Vagina (tissue), 2 donors: Measurements from ENCODE around the gene CFAP299. TPM values are rescaled to one million over a fixed set of nuclear protein-coding genes. Genes with fewer than 3 reads are reported as not detected.

Experiments
- DNase-seq, 2 donors: peaks; one replicate each; pipeline ENCODE4 v3.0.0-alpha.2; 2017; ENCODE audit errors: extremely low spot score in 2 of 2
- H3K27ac ChIP-seq: fragments of 200-600 bp; sonication (generic); one replicate; pipeline ENCODE4 v1.5.1; 2019
- H3K27me3 ChIP-seq: fragments of 200-600 bp; sonication (generic); one replicate; pipeline ENCODE4 v1.5.1; 2019
- H3K36me3 ChIP-seq, 2 donors: fragments of 200-600 bp; sonication (generic); one replicate each; pipeline ENCODE4 v1.5.1; 2017 to 2019
- H3K4me1 ChIP-seq: fragments of 200-600 bp; sonication (generic); one replicate; pipeline ENCODE4 v1.5.1; 2019
- H3K4me3 ChIP-seq, 2 donors: fragments of 200-600 bp; sonication (generic); 1 replicate in 1 of 2; 2 replicates in 1 of 2; pipeline ENCODE4 v1.5.1; 2016 to 2019
- H3K9me3 ChIP-seq: fragments of 200-600 bp; sonication (generic); one replicate; pipeline ENCODE4 v1.5.1; 2019
- CTCF ChIP-seq, 3 experiments: fragments of 450-650 bp in 2 of 3; fragments of 200-600 bp in 1 of 3; sonication (generic) in 1 of 3; IDR thresholded peaks; one replicate each; pipeline ENCODE4 v1.5.1; 2017 to 2019; ENCODE audit warnings: antibody characterized with exemption in 3 of 3, mild to moderate bottlenecking in 2 of 3, moderate library complexity in 2 of 3
- POLR2A ChIP-seq, 2 donors: fragments of 450-650 bp; IDR thresholded peaks; one replicate each; pipeline ENCODE4 v1.6.1; 2017; ENCODE audit warnings: antibody characterized with exemption in 2 of 2, mild to moderate bottlenecking in 2 of 2, moderate library complexity in 2 of 2
- POLR2AphosphoS5 ChIP-seq, 2 donors: sonication (generic); formaldehyde crosslinking; IDR thresholded peaks; one replicate each; pipeline ENCODE4 v1.9.0; 2017; ENCODE audit warnings: antibody characterized with exemption in 2 of 2, mild to moderate bottlenecking in 2 of 2, low read depth in 1 of 2; ENCODE audit not compliant: insufficient read depth in 1 of 2
- intact Hi-C: fragments of 100-400 bp; cut with DNase I; formaldehyde crosslinking; loops from one replicate; pipeline ENCODE4 v1.15.1; 2023
- total RNA-seq: library from RNA; depleted of rRNA; stranded (reverse); fragments of >200 nt; gene quantifications from one replicate; pipeline ENCODE4 v1.2.3, GENCODE V29; 2016

Gene CFAP299
- total RNA-seq, 1 donor from 2014 or later = not detected

- intact Hi-C loops = no loop called here
- Histone ChIP-seq H3K4me1 (no peaks in the 10 kb centered on the region), H3K4me3 (no peak overlapping the region), H3K27ac (no peak overlapping the region), H3K9me3 (no peaks in the 10 kb centered on the region), H3K27me3 (no peaks in the 10 kb centered on the region), H3K36me3 (no peaks in the 10 kb centered on the region)
- TF ChIP-seq POLR2AphosphoS5 (IDR thresholded peaks at IDR 0.05; ENCODE audit: insufficient read depth in 1 of 2, low read depth in 1 of 2) (no peak), CTCF (IDR thresholded peaks at IDR 0.05) (no peak), POLR2A (IDR thresholded peaks at IDR 0.05) (no peak)
- no peak for DNase-seq
Observed at GRCh38 chr4:80841587-80842281, 506.2 kb downstream of the CFAP299 start.

DNA sequence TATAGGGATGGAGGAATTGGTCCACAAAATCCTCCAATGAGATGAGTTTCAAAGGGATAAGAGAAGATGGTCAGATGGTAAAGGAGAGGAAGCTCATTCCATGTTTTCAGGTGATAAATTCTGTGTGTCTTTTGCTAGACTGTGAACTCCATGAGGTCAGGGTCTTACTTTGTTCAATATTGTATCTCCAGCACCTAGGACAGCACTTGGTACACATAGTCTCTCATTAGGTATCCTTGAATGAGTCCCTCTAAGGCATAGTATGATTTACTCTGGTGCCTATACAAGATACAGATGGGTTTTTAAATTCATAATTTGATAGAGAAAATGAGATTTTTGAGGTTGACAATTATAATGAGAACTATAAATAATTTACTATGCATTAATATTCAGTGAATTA is 510.7 kb downstream of the CFAP299 start:
- no peak for DNase-seq
- no peak overlapping the region for H3K4me3 ChIP-seq
- no peaks in the 10 kb centered on the region for H3K9me3 ChIP-seq
- no peaks in the 10 kb centered on the region for H3K4me1 ChIP-seq
- no peak overlapping the region for H3K27ac ChIP-seq
- intact Hi-C loops = no loop called here
- H3K36me3 ChIP-seq = no peaks in the 10 kb centered on the region
- TF ChIP-seq CTCF (IDR thresholded peaks at IDR 0.05) (no peak), POLR2AphosphoS5 (IDR thresholded peaks at IDR 0.05; ENCODE audit: insufficient read depth in 1 of 2, low read depth in 1 of 2) (no peak), POLR2A (IDR thresholded peaks at IDR 0.05) (no peak)
- H3K27me3 ChIP-seq = no peaks in the 10 kb centered on the region

GRCh38 chr4:80852061-80852460 is 516.5 kb downstream of the CFAP299 start:
- H3K36me3 ChIP-seq = no peaks in the 10 kb centered on the region
- H3K9me3 ChIP-seq = no peaks in the 10 kb centered on the region
- DNase-seq = no peak
- no peaks in the 10 kb centered on the region for H3K4me1 ChIP-seq
- no peaks in the 10 kb centered on the region for H3K27me3 ChIP-seq
- no peak overlapping the region for H3K27ac ChIP-seq
- no peak for TF ChIP-seq CTCF (IDR thresholded peaks at IDR 0.05)
- TF ChIP-seq POLR2A (IDR thresholded peaks at IDR 0.05) = no peak
- no peak for TF ChIP-seq POLR2AphosphoS5 (IDR thresholded peaks at IDR 0.05; ENCODE audit: insufficient read depth in 1 of 2, low read depth in 1 of 2)
- intact Hi-C loops = no loop called here
- no peak overlapping the region for H3K4me3 ChIP-seq

DNA sequence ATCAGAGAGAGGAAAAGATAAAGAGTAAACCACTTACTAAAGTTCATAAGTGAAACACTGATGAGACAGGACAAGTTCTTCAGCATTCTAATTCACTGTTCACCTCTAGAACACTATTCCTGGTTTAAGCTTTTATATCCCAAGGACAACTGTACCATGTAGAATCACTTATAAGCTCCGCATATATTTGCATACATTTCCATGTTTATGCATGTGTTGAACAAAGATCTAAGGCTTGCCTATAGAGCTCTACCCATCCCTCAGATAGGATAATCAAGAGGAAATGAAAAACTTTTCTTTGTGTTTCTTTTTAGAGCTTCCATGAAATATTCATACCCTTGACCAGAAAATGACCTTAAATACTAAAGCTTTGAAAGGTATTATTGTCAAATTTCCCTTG is 538.0 kb downstream of the CFAP299 start:
- H3K4me3 ChIP-seq = no peak overlapping the region
- TF ChIP-seq POLR2AphosphoS5 (IDR thresholded peaks at IDR 0.05; ENCODE audit: insufficient read depth in 1 of 2, low read depth in 1 of 2) (no peak), POLR2A (IDR thresholded peaks at IDR 0.05) (no peak), CTCF (IDR thresholded peaks at IDR 0.05) (no peak)
- intact Hi-C loops = no loop called here
- no peaks in the 10 kb centered on the region for H3K4me1 ChIP-seq
- H3K27me3 ChIP-seq = no peaks in the 10 kb centered on the region
- no peaks in the 10 kb centered on the region for H3K9me3 ChIP-seq
- DNase-seq = no peak
- no peaks in the 10 kb centered on the region for H3K36me3 ChIP-seq
- no peak overlapping the region for H3K27ac ChIP-seq

- intact Hi-C loops = no loop called here
- Histone ChIP-seq H3K27ac (no peak overlapping the region), H3K4me1 (no peaks in the 10 kb centered on the region), H3K9me3 (no peaks in the 10 kb centered on the region), H3K36me3 (no peaks in the 10 kb centered on the region), H3K4me3 (no peak overlapping the region), H3K27me3 (no peaks in the 10 kb centered on the region)
- TF ChIP-seq CTCF (IDR thresholded peaks at IDR 0.05) = no peak
- TF ChIP-seq POLR2AphosphoS5 (IDR thresholded peaks at IDR 0.05; ENCODE audit: insufficient read depth in 1 of 2, low read depth in 1 of 2) = no peak
- no peak for TF ChIP-seq POLR2A (IDR thresholded peaks at IDR 0.05)
- no peak for DNase-seq
Observed at GRCh38 chr4:80874979-80875378, 539.4 kb downstream of the CFAP299 start.
